ENCODE results near the gene RASEF.

DNA sequence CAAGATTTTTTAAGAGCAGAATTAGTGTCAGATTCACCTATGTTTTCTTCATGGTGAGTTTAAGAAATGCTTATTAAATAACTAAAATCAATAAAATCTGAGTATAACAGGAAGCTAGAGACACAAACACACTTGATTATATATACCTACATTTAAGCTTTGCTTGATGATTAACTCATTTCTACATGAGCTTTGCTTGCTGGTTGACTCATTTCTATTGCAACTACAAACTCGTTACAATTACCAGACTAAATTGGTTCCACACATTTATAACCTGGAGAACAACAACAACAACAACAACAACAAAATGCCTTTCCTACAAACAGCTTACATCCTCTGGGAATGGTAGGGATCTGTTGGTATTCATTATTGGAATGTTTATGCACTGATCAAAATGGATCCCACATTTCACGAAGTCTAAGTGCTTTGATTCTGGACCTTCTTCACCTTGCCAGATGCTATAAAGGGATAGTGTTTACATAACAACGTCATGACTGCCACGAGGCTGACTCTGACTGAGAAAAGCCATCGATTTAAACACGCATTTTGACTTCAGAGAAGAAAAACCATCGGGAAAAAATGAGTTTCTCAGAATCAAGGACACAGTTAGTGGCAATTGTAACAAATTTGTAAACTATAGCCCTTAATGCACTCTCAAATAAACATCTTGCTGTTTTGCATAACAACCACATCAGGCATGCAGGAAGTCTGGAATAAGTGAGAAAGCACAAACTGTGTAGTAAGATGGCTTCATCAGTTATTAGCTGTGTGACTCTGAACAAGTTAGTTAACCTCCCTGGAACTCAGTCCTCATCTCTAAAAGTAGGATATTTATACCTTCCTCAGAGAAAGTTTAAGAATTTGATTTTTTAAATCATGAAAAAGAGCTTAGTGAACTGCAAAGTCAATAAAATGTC lies 49.8 kb downstream of the RASEF start:
- TF ChIP-seq, protein P1, sequence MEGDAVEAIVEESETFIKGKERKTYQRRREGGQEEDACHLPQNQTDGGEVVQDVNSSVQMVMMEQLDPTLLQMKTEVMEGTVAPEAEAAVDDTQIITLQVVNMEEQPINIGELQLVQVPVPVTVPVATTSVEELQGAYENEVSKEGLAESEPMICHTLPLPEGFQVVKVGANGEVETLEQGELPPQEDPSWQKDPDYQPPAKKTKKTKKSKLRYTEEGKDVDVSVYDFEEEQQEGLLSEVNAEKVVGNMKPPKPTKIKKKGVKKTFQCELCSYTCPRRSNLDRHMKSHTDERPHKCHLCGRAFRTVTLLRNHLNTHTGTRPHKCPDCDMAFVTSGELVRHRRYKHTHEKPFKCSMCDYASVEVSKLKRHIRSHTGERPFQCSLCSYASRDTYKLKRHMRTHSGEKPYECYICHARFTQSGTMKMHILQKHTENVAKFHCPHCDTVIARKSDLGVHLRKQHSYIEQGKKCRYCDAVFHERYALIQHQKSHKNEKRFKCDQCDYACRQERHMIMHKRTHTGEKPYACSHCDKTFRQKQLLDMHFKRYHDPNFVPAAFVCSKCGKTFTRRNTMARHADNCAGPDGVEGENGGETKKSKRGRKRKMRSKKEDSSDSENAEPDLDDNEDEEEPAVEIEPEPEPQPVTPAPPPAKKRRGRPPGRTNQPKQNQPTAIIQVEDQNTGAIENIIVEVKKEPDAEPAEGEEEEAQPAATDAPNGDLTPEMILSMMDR (IDR thresholded peaks at IDR 0.05; ENCODE audit: insufficient read depth, low read length) = no peak
- TF ChIP-seq POLR2AphosphoS5 (IDR thresholded peaks at IDR 0.05; ENCODE audit: low read depth) = no peak
- no peak for TF ChIP-seq GABPA (IDR thresholded peaks at IDR 0.05; ENCODE audit: low read depth)
- no peak for TF ChIP-seq SPI1 (IDR thresholded peaks at IDR 0.05; ENCODE audit: borderline replicate concordance, low read depth)
- TF ChIP-seq, protein P2, sequence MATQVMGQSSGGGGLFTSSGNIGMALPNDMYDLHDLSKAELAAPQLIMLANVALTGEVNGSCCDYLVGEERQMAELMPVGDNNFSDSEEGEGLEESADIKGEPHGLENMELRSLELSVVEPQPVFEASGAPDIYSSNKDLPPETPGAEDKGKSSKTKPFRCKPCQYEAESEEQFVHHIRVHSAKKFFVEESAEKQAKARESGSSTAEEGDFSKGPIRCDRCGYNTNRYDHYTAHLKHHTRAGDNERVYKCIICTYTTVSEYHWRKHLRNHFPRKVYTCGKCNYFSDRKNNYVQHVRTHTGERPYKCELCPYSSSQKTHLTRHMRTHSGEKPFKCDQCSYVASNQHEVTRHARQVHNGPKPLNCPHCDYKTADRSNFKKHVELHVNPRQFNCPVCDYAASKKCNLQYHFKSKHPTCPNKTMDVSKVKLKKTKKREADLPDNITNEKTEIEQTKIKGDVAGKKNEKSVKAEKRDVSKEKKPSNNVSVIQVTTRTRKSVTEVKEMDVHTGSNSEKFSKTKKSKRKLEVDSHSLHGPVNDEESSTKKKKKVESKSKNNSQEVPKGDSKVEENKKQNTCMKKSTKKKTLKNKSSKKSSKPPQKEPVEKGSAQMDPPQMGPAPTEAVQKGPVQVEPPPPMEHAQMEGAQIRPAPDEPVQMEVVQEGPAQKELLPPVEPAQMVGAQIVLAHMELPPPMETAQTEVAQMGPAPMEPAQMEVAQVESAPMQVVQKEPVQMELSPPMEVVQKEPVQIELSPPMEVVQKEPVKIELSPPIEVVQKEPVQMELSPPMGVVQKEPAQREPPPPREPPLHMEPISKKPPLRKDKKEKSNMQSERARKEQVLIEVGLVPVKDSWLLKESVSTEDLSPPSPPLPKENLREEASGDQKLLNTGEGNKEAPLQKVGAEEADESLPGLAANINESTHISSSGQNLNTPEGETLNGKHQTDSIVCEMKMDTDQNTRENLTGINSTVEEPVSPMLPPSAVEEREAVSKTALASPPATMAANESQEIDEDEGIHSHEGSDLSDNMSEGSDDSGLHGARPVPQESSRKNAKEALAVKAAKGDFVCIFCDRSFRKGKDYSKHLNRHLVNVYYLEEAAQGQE (IDR thresholded peaks at IDR 0.05; ENCODE audit: insufficient replicate concordance, low read depth) = no peak

All from HL-60 (cell line).